SW 1271 (cell line): ENCODE data around the gene CYSLTR2.
"Not testable (repeated sequence)": the region's sequence is repeated elsewhere in the genome, so short reads cannot be mapped to it uniquely, and the experiment has no call there.

ENCODE experiments used
- DNase-seq, 2 experiments: peaks; one replicate each; lab custom pipeline; 2025; lab: John Stamatoyannopoulos, UW

The CYSLTR2 gene

GRCh38 chr13:48644951-48645350, 8.8 kb upstream of the CYSLTR2 start:
- DNase-seq: no peak

DNA sequence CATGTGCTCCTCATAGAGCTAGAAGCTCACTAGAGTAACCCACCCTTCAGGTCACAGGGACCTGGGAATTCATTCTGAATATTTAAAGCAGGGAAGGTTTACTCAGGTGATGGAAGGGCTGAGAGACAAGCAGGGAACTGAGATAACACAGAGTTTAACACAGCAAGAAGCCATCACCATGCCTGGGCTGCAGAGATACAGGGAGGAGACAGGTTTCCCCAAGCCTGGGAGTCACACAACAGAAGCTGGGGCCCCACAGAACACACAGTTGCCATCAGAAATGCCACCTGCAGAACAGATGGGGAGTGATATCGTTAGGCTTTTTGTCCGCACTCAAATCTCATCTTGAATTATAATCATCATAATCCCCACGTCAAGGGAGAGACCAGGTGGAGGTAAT, 7.9 kb upstream of the CYSLTR2 start:
- DNase-seq: no peak

DNA sequence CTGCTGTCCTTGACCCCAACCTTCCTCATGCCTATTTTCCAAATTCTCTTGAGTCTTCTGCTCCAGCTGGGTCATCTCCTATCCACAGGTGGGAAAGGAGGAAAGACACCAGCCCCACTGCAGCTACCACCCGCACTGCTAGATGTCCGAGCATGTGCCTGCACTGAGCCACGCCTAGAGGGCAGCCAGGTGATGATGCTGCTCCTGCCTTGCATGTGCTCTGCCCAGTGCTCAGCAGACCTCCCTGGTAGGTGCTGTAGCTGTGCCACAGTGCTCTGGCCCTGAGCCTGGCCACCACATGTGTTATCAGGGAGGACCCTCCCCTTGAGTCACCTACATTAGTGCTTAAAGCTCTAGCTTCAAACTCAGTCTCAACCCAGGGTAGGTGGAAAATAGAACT, 6.9 kb upstream of the CYSLTR2 start:
- no peak for DNase-seq

- no peak for DNase-seq
These were observed 6.1 kb upstream of the CYSLTR2 start for GRCh38 chr13:48647625-48648024.

DNA sequence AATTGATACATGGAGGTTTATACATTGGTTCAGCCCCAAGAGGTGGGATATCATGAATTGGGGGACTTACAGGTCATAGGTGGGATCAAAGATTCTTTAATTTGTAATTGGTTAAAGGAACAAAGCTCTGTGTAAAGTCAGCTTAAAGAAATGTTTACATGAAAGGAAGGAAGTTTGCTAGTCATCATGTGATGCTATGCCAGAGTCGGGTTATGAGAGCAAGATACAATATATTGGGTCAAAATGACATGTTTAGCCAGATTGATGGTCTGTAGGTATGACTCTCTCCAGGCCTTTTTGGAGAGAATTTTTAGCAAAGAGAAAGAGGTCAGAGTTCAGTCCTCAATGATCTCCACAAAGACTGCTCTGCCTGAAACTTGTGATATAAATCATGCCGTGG, 5.3 kb upstream of the CYSLTR2 start:
- no peak for DNase-seq

DNA sequence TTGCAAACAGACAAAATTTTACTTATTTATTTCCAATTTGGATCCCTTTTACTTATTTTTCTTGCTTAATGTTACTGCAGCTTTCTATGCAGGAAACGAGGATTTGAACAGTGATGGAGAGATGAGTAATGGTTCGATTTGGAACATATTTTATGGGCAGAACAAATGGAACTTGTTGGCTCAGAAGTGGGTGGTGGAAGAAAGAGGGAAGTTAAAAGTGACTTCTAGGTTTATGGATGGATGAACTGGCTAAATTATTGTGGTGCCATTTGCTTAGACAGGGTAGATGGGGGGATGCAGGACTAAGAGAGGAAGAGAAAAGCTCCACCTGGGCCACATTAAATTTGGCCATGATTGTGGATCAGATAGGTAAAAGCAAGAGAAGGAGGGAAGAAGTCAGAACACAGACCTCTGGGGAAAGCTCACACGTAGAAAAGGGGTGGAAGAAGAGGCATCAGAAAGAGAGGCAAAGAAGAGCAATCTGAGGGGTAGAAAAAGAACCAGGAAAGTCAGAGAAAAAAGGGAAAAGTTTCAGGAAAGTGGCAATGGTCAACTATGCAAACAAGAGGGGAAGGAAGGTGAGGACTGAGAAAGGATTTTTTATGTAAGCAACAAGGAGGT, 768 bp upstream of the CYSLTR2 start:
- no peak for DNase-seq

GRCh38 chr13:48654511-48654910, 782 bp downstream of the CYSLTR2 start:
- DNase-seq: no peak

- DNase-seq: no peak
These were observed 1.6 kb downstream of the CYSLTR2 start for GRCh38 chr13:48655291-48655690.

- DNase-seq: no peak
These were observed 2.9 kb downstream of the CYSLTR2 start for GRCh38 chr13:48656608-48657007.

GRCh38 chr13:48660361-48661076, 6.8 kb downstream of the CYSLTR2 start:
- DNase-seq: no peak

DNA sequence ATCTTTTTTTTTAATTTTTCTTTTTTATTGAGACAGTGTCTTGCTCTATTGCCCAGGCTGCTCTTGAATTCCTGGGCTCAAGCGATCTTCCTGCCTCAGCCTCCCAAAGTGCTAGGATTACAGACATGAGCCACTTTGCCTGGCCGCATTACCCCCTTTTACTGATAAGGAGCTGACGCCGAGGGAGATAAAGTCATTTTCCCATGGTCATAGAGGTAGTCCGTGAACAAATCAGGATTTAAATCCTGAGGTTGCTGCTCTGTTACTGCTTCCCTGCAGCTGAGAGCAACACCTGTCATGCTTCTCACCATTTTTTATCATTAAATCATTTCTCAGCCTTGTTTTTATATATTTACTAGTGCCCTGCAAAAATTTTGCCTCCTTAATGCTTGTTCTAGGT, 7.4 kb downstream of the CYSLTR2 start:
- no peak for DNase-seq

DNA sequence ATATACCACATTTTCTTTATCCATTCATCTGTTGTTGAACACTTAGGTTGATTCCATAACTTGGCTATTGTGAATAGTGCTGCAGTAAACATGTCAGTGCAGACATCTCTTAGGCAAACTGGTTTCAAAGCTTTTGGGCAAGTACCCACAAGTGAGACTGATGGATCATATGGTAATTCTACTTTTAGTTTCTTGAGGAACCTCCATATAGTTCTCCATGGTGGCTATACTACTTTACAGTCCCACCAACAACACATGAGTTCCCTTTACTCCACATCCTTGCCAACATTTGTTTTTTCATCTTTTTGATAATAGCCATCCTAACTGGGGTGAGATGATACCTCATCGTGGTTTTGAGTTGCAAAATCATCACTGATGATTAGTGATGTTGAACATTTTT, 8.5 kb downstream of the CYSLTR2 start:
- no peak for DNase-seq

GRCh38 chr13:48667136-48667535, 13.4 kb downstream of the CYSLTR2 start:
- DNase-seq: no peak

GRCh38 chr13:48671421-48671820, 17.7 kb downstream of the CYSLTR2 start:
- DNase-seq: not testable (repeated sequence)

GRCh38 chr13:48675247-48675646, 21.5 kb downstream of the CYSLTR2 start:
- no peak for DNase-seq

- DNase-seq: no peak
These were observed 24.6 kb downstream of the CYSLTR2 start for GRCh38 chr13:48678316-48678715.

- no peak for DNase-seq
These were observed 26.4 kb downstream of the CYSLTR2 start for GRCh38 chr13:48679941-48680680.

DNA sequence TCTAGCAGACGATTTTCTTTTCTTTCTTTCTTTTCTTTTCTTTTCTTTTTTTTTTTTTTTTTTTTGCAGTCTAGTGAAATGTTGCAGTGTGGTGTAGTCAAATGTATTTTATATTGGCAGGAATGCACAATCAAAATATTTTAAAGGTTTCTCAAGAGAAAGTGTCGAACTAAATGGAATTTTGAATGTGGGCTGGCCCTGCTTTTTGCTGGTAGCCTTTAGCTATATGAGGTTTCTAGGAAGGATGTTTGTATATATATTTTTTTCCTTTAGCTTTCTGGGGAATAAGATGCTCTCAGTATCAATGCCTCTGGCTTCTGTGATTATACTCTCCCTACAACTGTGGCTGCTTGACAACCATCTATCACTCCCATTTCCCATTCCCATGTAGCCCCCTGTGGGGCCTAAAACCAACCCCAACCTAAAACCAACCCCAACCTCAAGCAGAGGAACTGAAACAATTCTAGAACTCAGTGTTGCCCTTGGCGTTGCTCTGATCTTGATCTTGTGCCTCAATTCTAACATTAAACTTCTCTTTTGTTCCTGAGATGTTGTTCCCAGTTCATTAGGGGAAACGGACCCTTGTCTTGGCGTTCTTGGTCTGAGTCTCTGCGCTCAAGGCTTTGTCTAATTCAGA, 27.1 kb downstream of the CYSLTR2 start:
- no peak for DNase-seq

DNA sequence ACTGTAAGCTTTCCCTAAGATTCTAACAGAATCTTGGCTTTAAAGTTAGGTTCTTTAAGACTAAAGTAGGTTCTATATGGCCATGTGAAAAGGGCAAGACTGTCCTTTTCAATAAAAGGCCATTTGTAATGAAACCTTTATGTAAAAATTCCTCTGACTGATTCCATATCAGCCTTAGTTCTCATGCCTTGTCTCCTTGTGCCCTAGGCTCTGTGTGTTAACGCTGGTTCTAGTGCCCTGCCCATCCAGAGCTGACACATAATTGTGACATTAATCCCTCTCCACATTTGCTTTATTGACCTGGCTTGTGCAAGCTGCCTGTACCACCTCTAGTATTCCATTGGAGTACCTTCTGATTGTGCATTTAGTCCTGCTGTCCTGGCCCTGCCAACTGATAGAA, 28.2 kb downstream of the CYSLTR2 start:
- no peak for DNase-seq

GRCh38 chr13:48682436-48682835, 28.7 kb downstream of the CYSLTR2 start:
- no peak for DNase-seq

DNA sequence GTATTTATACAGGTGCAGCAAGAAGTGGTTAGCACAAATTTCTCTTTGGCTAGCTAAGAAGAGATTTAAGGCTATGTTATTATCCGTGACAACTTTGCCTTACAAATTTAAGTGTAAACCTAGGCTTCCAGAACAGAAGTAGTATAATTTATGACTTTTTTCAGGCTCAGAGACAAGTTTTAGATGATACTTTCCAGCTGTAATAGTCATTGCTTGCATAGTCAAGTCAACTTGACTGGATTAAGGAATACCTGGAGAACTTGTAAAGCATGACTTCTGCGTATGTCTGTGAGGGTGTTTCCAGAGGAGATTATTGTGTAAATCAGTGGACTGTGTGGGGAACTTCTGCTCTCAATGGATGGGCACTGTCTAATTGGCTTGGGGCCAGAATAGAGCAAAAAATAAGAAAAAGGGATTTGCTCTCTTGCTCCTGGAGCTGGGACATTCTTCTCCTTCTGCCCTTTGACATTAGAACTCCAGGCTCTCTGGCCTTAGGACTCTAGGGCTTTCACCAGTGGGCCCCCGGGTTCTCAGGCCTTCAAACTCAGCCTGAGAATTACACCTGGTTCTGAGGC, 33.0 kb downstream of the CYSLTR2 start:
- no peak for DNase-seq

DNA sequence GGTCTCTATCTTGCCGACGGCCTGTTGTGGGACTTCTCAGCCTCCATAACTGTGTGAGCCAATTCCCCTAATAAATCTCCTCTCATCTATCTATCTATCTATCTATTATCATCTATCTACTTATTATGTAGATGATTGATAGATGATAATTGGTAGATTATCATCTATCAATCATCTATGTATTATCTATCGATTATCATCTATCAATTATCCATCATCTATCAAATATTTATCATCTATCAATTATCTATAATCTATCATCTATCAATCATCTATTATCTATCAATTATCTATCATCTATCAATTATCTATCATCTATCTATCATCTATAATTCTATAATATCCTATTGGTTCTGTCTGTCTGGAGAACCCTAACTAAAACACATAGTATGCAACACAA, 33.5 kb downstream of the CYSLTR2 start:
- no peak for DNase-seq
